IMR-90 (cell line): Measurements from ENCODE around the gene CEP295NL. TPM values are rescaled to one million over a fixed set of nuclear protein-coding genes. Genes with fewer than 3 reads are reported as not detected.
A peak's percentile ranks its signal among the peaks of the same experiment; 100 is the strongest.

Experiments used
- ATAC-seq: fragments of 200-7000 bp; cut with Tn5 transposase; 2 replicates; pipeline ENCODE4 v1.9.1; 2020; ENCODE audit warnings: low read depth, mild to moderate bottlenecking, moderate library complexity
- BruUV-seq: library from RNA; stranded (reverse); fragments of 400-500 nt; replicated peaks from 2 replicates; lab custom pipeline; 2021; lab: Mats Ljungman, UMichigan
- CTCF ChIA-PET: fragments of 300-600 bp; formaldehyde crosslinking; extraction: SDS; loops from one replicate; lab custom pipeline; 2021; ENCODE audit warnings: antibody characterized with exemption; lab: Yijun Ruan, JAX
- POLR2A ChIA-PET: fragments of 300-600 bp; sonication (Branson Sonifier 250); formaldehyde crosslinking; loops from one replicate; lab custom pipeline; 2022; ENCODE audit warnings: antibody characterized with exemption; ENCODE audit not compliant: unreplicated experiment; lab: Charles Lee
- DNase-seq: peaks from one replicate; pipeline ENCODE4 v3.0.0; 2013
- H2AFZ ChIP-seq: replicated peaks from 2 replicates; pipeline ENCODE3; 2013; ENCODE audit warnings: low read length, mild to moderate bottlenecking; ENCODE audit not compliant: poor library complexity
- H2AK5ac ChIP-seq: 2 replicates; pipeline ENCODE4 v1.6.1; 2013; ENCODE audit warnings: low read depth, low read length, inconsistent platforms
- H2AK9ac ChIP-seq: replicated peaks from 2 replicates; pipeline ENCODE3; 2013; ENCODE audit warnings: mild to moderate bottlenecking, low read depth, low read length, moderate library complexity; ENCODE audit not compliant: poor library complexity
- H2BK120ac ChIP-seq: 2 replicates; pipeline ENCODE4 v1.6.1; 2013; ENCODE audit warnings: low read depth, low read length, inconsistent platforms
- H2BK15ac ChIP-seq: 3 replicates; pipeline ENCODE4 v1.6.1; 2013; ENCODE audit warnings: low read depth, low read length, inconsistent platforms
- H2BK20ac ChIP-seq: 2 replicates; pipeline ENCODE4 v1.6.1; 2013; ENCODE audit warnings: low read depth, mild to moderate bottlenecking, inconsistent platforms, low read length, moderate library complexity
- H2BK5ac ChIP-seq: 2 replicates; pipeline ENCODE4 v1.6.1; 2013; ENCODE audit warnings: mild to moderate bottlenecking, low read depth, low read length, inconsistent platforms; ENCODE audit not compliant: poor library complexity, severe bottlenecking
- H3K14ac ChIP-seq: replicated peaks from 2 replicates; pipeline ENCODE4 v1.6.1; 2013; ENCODE audit warnings: low read depth, low read length, inconsistent platforms
- H3K18ac ChIP-seq: 2 replicates; pipeline ENCODE4 v1.6.1; 2013; ENCODE audit warnings: low read depth, low read length, control low read depth
- H3K23ac ChIP-seq: 2 replicates; pipeline ENCODE4 v1.6.1; 2013; ENCODE audit warnings: low read depth, low read length, inconsistent platforms
- H3K27ac ChIP-seq: 2 replicates; pipeline ENCODE4 v1.5.1; 2013; ENCODE audit warnings: mild to moderate bottlenecking, control low read depth, low read length; ENCODE audit not compliant: insufficient read depth
- H3K27me3 ChIP-seq: 2 replicates; pipeline ENCODE4 v1.6.1; 2013; ENCODE audit warnings: low read length; ENCODE audit not compliant: control insufficient read depth, insufficient read depth
- H3K36me3 ChIP-seq: 2 replicates; pipeline ENCODE4 v1.6.1; 2013; ENCODE audit warnings: low read length, mixed read lengths; ENCODE audit not compliant: control insufficient read depth, insufficient read depth
- H3K4ac ChIP-seq: 2 replicates; pipeline ENCODE4 v1.6.1; 2013; ENCODE audit warnings: low read depth, low read length, inconsistent platforms
- H3K4me1 ChIP-seq: 2 replicates; pipeline ENCODE4 v1.6.1; 2013; ENCODE audit warnings: low read length, mixed read lengths; ENCODE audit not compliant: control insufficient read depth, insufficient read depth
- H3K4me2 ChIP-seq: 2 replicates; pipeline ENCODE4 v1.6.1; 2013; ENCODE audit warnings: low read depth, mild to moderate bottlenecking, control low read depth, low read length, moderate library complexity
- H3K4me3 ChIP-seq: 2 replicates; pipeline ENCODE4 v1.5.1; 2013; ENCODE audit warnings: low read depth, mild to moderate bottlenecking, control low read depth, low read length, moderate library complexity; ENCODE audit not compliant: insufficient read depth
- H3K56ac ChIP-seq: 2 replicates; pipeline ENCODE4 v1.6.1; 2013; ENCODE audit warnings: low read length, inconsistent platforms; ENCODE audit not compliant: insufficient read depth; ENCODE audit errors: extremely low read depth
- H3K79me1 ChIP-seq, 2 experiments: 2 replicates each; pipeline ENCODE4 v1.6.1; 2013; ENCODE audit warnings: low read length in 2 of 2, inconsistent platforms in 1 of 2, low read depth in 1 of 2
- H3K9ac ChIP-seq: 2 replicates; pipeline ENCODE4 v1.6.1; 2013; ENCODE audit warnings: low read depth, low read length, control low read depth
- H3K9me1 ChIP-seq: 2 replicates; pipeline ENCODE4 v1.6.1; 2013; ENCODE audit warnings: low read length, inconsistent platforms; ENCODE audit not compliant: insufficient read depth
- H3K9me3 ChIP-seq: 2 replicates; pipeline ENCODE4 v1.6.1; 2013; ENCODE audit warnings: low read length; ENCODE audit not compliant: control insufficient read depth, insufficient read depth
- H4K20me1 ChIP-seq: 2 replicates; pipeline ENCODE4 v1.6.1; 2013; ENCODE audit warnings: low read length, inconsistent platforms; ENCODE audit not compliant: insufficient read depth
- H4K5ac ChIP-seq: 2 replicates; pipeline ENCODE4 v1.6.1; 2013; ENCODE audit warnings: mild to moderate bottlenecking, low read depth, low read length, control low read depth
- H4K8ac ChIP-seq, 2 experiments: 2 replicates each; pipeline ENCODE4 v1.6.1; 2013; ENCODE audit warnings: low read depth in 2 of 2, low read length in 2 of 2, control low read depth in 1 of 2, inconsistent platforms in 1 of 2
- H4K91ac ChIP-seq: 2 replicates; pipeline ENCODE4 v1.6.1; 2013; ENCODE audit warnings: low read depth, low read length, inconsistent platforms; ENCODE audit not compliant: insufficient read depth
- BHLHE40 ChIP-seq: fragments of 150-350 bp; IDR thresholded peaks from 2 replicates; pipeline ENCODE4 v1.6.1; 2016; ENCODE audit warnings: mild to moderate bottlenecking, low read depth, low read length
- CEBPB ChIP-seq: IDR thresholded peaks from 2 replicates; pipeline ENCODE4 v1.6.1; 2012; ENCODE audit warnings: low read depth, low read length, improper control_type of control experiment
- CHD1 ChIP-seq: IDR thresholded peaks from 2 replicates; pipeline ENCODE4 v1.6.1; 2012; ENCODE audit warnings: low read depth, low read length, improper control_type of control experiment
- FOS ChIP-seq: fragments of 150-350 bp; IDR thresholded peaks from 2 replicates; pipeline ENCODE4 v1.6.1; 2016; ENCODE audit warnings: low read depth, low read length
- MAFK ChIP-seq: IDR thresholded peaks from 2 replicates; pipeline ENCODE4 v1.6.1; 2012; ENCODE audit warnings: low read depth, low read length, improper control_type of control experiment
- MAZ ChIP-seq: IDR thresholded peaks from 2 replicates; pipeline ENCODE4 v1.6.1; 2012; ENCODE audit warnings: low read depth, mild to moderate bottlenecking, low read length, improper control_type of control experiment, moderate library complexity, borderline replicate concordance
- MXI1 ChIP-seq: IDR thresholded peaks from 2 replicates; pipeline ENCODE4 v1.6.1; 2012; ENCODE audit warnings: low read depth, mild to moderate bottlenecking, low read length, moderate library complexity, borderline replicate concordance
- NFE2L2 ChIP-seq: fragments of 150-350 bp; IDR thresholded peaks from 2 replicates; pipeline ENCODE4 v1.6.1; 2016; ENCODE audit warnings: low read depth, mild to moderate bottlenecking, low read length
- POLR2A ChIP-seq: IDR thresholded peaks from 2 replicates; pipeline ENCODE4 v1.6.1; 2012; ENCODE audit warnings: mild to moderate bottlenecking, low read depth, low read length
- RAD21 ChIP-seq: IDR thresholded peaks from 2 replicates; pipeline ENCODE4 v1.6.1; 2012; ENCODE audit warnings: low read length, improper control_type of control experiment
- RCOR1 ChIP-seq: IDR thresholded peaks from 2 replicates; pipeline ENCODE4 v1.6.1; 2012; ENCODE audit warnings: mild to moderate bottlenecking, low read length, improper control_type of control experiment; ENCODE audit not compliant: insufficient replicate concordance
- SMC3 ChIP-seq: fragments of 150-350 bp; IDR thresholded peaks from 2 replicates; pipeline ENCODE4 v1.6.1; 2016; ENCODE audit warnings: low read depth, mild to moderate bottlenecking, antibody characterized with exemption, low read length, moderate library complexity
- whole genome bisulfite sequencing, 2 experiments: methylation state at CpG; one replicate each; pipeline versions ENCODE4 v1.1.5 to v1.1.7; 2013; ENCODE audit warnings: missing lambda C conversion rate in 2 of 2; ENCODE audit not compliant: insufficient read length in 1 of 2; ENCODE audit errors: extremely low coverage in 2 of 2; 5-methylcytosine and 5-hydroxymethylcytosine counted together
- dilution Hi-C: fragments of 300-500 bp; cut with HindIII; formaldehyde crosslinking; loops from one replicate; pipeline ENCODE4 v1.14.3; 2018; ENCODE audit warnings: low sequenced_read_pairs; ENCODE audit not compliant: unreplicated experiment
- in situ Hi-C: fragments of 300-500 bp; cut with MboI; formaldehyde crosslinking; loops from 3 replicates; pipeline ENCODE4 v1.14.3; 2019; ENCODE audit warnings: low sequenced_read_pairs, inconsistent platforms, mixed read lengths
- intact Hi-C: fragments of 100-400 bp; cut with micrococcal nuclease; formaldehyde crosslinking; loops from 2 replicates; pipeline ENCODE4 v1.10.0; 2022
- polyA plus RNA-seq, 3 experiments: library from polyadenylated mRNA; depleted of rRNA; stranded (reverse); fragments of >200 nt; gene quantifications; 2 replicates each; pipeline ENCODE4 v1.2.3, GENCODE V29; 2012; ENCODE audit warnings: low replicate concordance in 1 of 3
- total RNA-seq: library from RNA; depleted of rRNA; stranded (reverse); fragments of >200 nt; gene quantifications from 2 replicates; pipeline ENCODE4 v1.2.3, GENCODE V29; 2012
- TF ChIP-seq, protein P1 (sequence below): fragments of 150-350 bp; IDR thresholded peaks from 2 replicates; pipeline ENCODE4 v1.6.1; 2017; ENCODE audit warnings: mild to moderate bottlenecking, antibody characterized with exemption, low read length, low read depth
- TF ChIP-seq, protein P2 (sequence below): conservative IDR thresholded peaks from 2 replicates; pipeline ENCODE4 v1.5.1; 2012; ENCODE audit warnings: mild to moderate bottlenecking, low read depth, low read length, improper control_type of control experiment
- TF ChIP-seq, protein P3 (sequence below): fragments of 150-350 bp; IDR thresholded peaks from 2 replicates; pipeline ENCODE4 v1.6.1; 2016; ENCODE audit warnings: low read depth, mild to moderate bottlenecking, low read length, moderate library complexity, borderline replicate concordance

CEP295NL gene
- total and polyA plus RNA-seq, 2 of the 4 experiments (the other 2 are of a cell fraction): 0.31 to 0.72 TPM

DNA sequence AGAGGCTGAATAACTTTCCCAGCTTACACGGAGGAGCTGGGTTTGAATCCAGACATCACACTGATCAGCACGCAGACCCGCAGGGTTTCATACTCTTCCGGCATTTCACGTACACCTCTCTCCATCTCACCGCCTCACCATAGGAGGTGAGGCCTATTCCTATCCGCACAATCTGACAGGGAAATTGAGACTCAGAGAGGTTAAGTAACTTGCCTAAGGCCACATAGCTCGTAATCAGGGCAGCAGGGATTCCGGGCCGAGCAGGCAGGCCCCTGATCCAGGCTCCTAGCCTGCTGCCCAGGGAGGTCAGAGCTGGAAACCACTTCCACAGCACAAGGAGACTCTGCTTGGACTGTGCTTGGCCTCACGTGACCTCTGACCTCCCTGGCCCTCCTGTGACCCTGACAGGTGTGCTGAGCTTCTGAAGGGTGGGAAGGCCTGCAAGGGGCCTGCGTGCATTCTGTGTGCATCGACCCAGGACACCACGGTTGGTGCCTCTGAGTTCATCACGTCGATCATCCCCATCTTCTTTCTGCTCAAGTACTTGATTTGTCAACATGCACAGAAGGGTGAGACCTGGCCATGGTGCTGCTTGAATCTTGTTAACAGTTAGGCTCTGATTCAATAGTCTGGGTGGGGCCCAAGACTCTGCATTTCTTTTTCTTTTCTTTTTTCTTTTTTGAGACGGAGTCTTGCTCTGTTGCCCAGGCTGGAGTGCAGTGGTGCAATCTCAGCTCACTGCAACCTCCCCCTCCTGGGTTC lies 4.7 kb downstream of the CEP295NL start:
- no peak overlapping the region for H3K4ac ChIP-seq
- peak overlapping the region; percentile 48 for H2AK9ac ChIP-seq
- H2AK5ac ChIP-seq: no peak overlapping the region
- no peak overlapping the region for H4K91ac ChIP-seq
- no peak overlapping the region for H3K4me2 ChIP-seq
- peaks cover 36% of the 10 kb centered on the region for H3K36me3 ChIP-seq
- no peak overlapping the region for H3K27ac ChIP-seq
- BruUV-seq: no TSS peak
- H3K79me1 ChIP-seq: peaks cover 31 to 89% of the 10 kb centered on the region in 2 experiments
- peaks cover 95% of the 10 kb centered on the region for H4K20me1 ChIP-seq
- H4K8ac ChIP-seq: no peak overlapping the region
- no peak overlapping the region for H3K4me3 ChIP-seq
- peaks cover 34% of the 10 kb centered on the region for H3K9me1 ChIP-seq
- CTCF ChIA-PET: interaction anchor here (0.9 kb wide), 1 partner anchor 23 kb away, joined by 3 read pairs; no protein-coding TSS in a partner anchor
- DNase-seq (no peak), ATAC-seq (no peak)
- no peak overlapping the region for H2BK15ac ChIP-seq
- POLR2A ChIA-PET: no interaction called here
- no peak overlapping the region for H2BK20ac ChIP-seq
- H2AFZ ChIP-seq: no peak overlapping the region
- H4K5ac ChIP-seq: no peak overlapping the region
- 75% methylated on average over 6 of the region's 17 CpGs; no CpG with 5 or more reads in 1 of the 2 experiments for WGBS, 2 experiments
- H2BK5ac ChIP-seq: no peak overlapping the region
- in situ Hi-C loops: no loop called here
- no peak overlapping the region for H3K56ac ChIP-seq
- H3K18ac ChIP-seq: no peak overlapping the region
- no peaks in the 10 kb centered on the region for H3K9me3 ChIP-seq
- no peak overlapping the region for H3K14ac ChIP-seq
- no peaks in the 10 kb centered on the region for H3K27me3 ChIP-seq
- no peak overlapping the region for H3K9ac ChIP-seq
- H3K23ac ChIP-seq: no peak overlapping the region
- intact Hi-C loops: no loop called here
- H3K4me1 ChIP-seq: peaks cover 29% of the 10 kb centered on the region
- dilution Hi-C loops: no loop called here
- no peak overlapping the region for H2BK120ac ChIP-seq
- no peak for TF ChIP-seq RCOR1
- no peak for TF ChIP-seq POLR2A
- TF ChIP-seq, protein P1, sequence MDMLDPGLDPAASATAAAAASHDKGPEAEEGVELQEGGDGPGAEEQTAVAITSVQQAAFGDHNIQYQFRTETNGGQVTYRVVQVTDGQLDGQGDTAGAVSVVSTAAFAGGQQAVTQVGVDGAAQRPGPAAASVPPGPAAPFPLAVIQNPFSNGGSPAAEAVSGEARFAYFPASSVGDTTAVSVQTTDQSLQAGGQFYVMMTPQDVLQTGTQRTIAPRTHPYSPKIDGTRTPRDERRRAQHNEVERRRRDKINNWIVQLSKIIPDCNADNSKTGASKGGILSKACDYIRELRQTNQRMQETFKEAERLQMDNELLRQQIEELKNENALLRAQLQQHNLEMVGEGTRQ: no peak
- no peak for TF ChIP-seq CEBPB
- no peak for TF ChIP-seq SMC3
- TF ChIP-seq MAZ: no peak
- TF ChIP-seq FOS: no peak
- TF ChIP-seq MXI1: no peak
- TF ChIP-seq, protein P2, sequence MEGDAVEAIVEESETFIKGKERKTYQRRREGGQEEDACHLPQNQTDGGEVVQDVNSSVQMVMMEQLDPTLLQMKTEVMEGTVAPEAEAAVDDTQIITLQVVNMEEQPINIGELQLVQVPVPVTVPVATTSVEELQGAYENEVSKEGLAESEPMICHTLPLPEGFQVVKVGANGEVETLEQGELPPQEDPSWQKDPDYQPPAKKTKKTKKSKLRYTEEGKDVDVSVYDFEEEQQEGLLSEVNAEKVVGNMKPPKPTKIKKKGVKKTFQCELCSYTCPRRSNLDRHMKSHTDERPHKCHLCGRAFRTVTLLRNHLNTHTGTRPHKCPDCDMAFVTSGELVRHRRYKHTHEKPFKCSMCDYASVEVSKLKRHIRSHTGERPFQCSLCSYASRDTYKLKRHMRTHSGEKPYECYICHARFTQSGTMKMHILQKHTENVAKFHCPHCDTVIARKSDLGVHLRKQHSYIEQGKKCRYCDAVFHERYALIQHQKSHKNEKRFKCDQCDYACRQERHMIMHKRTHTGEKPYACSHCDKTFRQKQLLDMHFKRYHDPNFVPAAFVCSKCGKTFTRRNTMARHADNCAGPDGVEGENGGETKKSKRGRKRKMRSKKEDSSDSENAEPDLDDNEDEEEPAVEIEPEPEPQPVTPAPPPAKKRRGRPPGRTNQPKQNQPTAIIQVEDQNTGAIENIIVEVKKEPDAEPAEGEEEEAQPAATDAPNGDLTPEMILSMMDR: no peak
- TF ChIP-seq RAD21: no peak
- no peak for TF ChIP-seq NFE2L2
- TF ChIP-seq BHLHE40: no peak
- TF ChIP-seq, protein P3, sequence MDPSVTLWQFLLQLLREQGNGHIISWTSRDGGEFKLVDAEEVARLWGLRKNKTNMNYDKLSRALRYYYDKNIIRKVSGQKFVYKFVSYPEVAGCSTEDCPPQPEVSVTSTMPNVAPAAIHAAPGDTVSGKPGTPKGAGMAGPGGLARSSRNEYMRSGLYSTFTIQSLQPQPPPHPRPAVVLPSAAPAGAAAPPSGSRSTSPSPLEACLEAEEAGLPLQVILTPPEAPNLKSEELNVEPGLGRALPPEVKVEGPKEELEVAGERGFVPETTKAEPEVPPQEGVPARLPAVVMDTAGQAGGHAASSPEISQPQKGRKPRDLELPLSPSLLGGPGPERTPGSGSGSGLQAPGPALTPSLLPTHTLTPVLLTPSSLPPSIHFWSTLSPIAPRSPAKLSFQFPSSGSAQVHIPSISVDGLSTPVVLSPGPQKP: no peak
- no peak for TF ChIP-seq CHD1
- no peak for TF ChIP-seq MAFK
